ENCODE measurements around the gene ABHD17C. TPM values are rescaled to one million over a fixed set of nuclear protein-coding genes. Genes with fewer than 3 reads are reported as not detected.
"Not testable (repeated sequence)": the region's sequence is repeated elsewhere in the genome, so short reads cannot be mapped to it uniquely, and the experiment has no call there.

The ABHD17C gene
- 4.7 and 7.4 TPM in 2 replicates for total RNA-seq

DNA sequence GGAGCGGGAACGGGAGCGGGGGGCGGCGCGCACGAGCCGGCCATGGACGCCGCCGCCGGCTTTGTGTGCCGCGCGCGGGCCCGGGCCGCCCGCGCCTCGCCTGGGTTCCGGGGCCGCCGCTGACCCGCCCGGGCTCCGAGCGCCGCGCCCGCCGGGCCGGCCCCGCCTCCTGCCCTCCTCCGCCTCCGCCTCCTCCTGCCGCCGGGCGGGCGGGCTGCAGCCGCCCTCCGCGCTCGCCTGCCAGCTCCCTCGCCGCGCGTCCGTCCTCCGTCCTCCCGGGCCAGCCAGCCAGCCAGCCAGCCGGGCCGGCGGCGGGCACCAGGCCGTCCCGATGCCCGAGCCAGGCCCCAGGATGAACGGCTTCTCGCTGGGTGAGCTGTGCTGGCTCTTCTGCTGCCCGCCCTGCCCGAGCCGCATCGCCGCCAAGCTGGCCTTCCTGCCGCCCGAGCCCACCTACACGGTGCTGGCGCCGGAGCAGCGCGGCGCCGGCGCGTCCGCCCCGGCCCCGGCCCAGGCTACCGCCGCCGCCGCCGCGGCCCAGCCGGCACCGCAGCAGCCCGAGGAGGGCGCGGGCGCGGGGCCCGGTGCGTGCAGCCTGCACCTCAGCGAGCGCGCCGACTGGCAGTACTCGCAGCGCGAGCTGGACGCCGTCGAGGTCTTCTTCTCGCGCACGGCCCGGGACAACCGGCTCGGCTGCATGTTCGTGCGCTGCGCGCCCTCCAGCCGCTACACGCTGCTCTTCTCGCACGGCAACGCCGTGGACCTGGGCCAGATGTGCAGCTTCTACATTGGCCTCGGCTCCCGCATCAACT lies at the start of gene ABHD17C:
TSS of gene ABHD17C (plus strand) at position 212 of the 812 bp plus-strand sequence. CDS start at position 332, 120 bp downstream.
- DNase-seq (ENCODE audit: low read depth): no peak

DNA sequence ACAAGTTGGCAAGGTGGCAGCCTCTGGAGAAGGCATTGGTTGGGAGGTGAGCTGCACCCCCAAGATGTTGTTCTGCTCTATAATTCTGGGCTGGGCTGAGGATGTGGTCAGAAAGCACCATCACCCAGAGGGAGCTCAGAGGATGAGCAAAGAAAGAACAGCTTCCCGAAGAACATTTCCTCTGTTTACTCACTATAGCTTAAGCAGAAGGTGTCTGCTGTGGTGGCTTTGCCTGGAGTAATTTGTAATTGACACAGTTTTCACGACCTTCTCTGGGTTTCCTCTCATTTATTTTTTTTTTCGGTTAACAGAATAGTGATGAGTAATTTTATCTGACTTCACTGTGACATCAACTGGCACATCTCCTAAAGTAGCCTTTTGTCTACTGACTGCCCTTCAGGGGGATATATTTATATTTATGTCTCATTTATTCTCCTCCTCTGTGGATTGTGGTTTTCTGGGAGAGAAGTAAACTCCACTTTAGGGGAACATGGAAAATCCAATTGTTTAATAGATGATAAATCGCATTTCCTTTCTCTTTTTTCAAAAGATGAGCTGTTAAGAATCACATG lies 49.5 kb upstream of the ABHD17C start:
- no peak for DNase-seq (ENCODE audit: low read depth)

DNA sequence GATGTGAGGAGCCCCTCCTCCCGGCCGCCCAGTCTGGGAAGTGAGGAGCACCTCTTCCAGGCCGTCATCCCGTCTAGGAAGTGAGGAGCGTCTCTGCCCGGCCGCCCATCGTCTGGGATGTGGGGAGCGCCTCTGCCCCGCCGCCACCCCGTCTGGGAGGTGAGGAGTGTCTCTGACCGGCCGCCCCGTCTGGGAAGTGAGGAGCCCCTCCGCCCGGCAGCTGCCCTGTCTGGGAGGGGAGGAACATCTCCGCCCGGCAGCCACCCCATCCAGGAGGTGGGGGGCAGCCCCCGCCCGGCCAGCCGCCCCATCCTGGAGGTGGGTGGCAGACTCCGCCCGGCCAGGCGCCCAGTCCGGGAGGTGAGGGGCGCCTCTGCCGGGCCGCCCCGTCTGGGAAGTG lies 47.7 kb upstream of the ABHD17C start:
- DNase-seq (ENCODE audit: low read depth): not testable (repeated sequence)

DNA sequence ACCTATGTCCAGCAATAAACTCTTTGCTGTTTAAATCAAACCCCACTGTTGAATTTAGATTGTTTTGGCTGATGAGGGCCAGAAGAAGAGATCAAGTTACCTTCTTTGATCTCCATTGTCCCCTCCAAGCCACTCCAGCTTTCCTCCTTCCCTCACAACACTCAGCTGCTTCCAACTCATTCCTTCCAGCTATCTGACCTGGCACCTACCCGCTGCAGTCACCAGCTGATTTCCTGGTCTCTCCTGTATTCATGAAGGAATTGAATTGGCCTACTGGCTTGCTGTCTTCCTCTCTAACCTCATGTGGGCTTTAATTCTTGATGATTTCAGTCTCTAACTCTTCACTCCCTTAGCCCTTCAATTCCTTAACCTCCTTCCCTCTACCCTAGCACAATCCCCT lies 40.8 kb upstream of the ABHD17C start:
- no peak for DNase-seq (ENCODE audit: low read depth)

DNA sequence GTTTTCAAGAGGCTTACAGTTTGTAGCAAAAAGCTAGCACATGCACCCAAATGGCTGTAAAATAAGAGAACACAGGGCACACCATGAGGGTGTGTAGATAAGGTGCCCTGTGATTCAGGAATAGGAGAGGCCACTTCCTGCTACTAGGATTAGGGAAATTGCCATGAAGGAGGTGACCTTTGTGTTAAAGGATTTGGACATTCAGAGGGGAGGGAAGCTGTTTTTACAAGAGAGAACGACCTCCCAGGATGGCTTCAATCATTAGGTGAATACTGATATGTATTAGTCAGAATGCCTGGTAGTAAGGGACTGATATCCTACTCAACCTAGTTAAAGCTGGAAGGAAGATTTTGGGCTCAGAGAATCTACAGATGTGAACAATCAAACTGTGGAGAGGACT lies 35.7 kb upstream of the ABHD17C start:
- DNase-seq (ENCODE audit: low read depth): no peak

DNA sequence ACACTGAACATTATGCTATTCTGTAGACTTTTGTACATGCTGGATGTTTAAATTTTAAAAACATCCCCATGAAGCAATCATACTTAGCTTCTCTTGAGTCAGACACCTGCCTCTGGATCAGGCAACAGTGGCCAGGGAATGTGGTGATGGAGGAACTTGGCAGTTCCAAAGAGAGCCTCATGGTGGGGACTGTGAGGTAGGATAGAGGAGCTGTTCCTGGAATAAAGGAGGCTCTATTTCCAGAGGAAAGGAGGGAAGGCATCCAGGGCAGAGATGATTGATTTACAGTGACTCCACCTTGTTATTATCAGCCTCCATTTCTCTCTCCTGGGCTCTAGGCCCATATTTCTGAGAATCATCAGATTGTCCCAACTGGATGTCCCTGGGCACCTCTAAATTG lies 35.0 kb upstream of the ABHD17C start:
- peak; percentile 41 for DNase-seq (ENCODE audit: low read depth)

DNA sequence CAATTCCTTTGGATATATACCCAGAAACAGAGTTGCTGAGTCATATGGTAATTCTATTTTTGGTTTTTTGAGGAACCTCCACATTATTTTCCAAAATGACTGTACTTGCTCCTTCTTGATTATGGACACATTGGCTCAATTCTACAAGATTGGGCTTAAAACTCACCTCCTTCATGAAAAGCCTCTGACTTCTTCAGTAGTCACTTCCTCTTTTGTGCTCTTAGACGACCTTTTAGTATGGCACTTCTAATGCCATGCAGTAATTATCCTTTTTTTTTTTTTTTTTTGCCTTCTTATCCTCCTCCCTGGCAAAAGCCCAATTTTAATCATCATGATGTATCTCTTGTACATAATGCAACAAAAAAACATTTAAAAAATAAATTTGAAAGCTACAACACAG lies 33.0 kb upstream of the ABHD17C start:
- no peak for DNase-seq (ENCODE audit: low read depth)

DNA sequence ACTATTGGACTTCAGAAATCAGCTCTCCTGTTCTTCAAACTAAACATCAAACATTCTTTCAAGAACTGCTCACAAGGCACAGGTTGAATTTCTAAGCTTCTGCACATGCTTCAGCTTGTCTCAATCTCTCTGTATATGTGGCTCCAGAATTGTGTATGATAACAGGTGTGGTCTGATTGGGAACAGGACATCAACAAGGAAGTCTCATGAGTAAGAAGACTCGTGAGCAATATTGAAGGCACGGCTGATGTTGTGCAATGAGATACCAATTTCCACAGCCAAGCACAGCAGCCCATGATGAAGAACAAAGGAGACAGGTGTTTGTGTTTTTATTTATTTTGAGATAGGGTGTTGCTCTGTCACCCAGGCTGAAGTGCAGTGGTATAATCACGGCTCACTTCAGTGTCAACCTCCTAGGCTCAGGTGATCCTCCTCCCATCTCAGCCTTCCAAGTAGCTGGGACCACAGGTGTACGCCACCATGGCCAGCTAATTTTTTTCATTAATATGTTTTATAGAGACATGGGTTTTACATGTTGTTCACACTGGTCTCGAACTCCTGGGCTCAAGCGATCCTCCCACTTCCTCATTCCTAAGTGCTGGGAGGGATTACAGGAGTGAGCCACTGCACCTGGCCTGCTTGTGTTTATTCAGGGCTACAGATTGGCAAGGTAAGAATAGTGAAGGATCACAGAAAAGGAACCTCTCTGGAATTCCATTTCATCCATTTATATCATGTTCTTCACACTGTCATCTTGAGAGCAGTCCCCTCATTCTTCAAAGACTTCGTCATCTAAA lies 32.2 kb upstream of the ABHD17C start:
- peak; percentile 7 for DNase-seq (ENCODE audit: low read depth)

DNA sequence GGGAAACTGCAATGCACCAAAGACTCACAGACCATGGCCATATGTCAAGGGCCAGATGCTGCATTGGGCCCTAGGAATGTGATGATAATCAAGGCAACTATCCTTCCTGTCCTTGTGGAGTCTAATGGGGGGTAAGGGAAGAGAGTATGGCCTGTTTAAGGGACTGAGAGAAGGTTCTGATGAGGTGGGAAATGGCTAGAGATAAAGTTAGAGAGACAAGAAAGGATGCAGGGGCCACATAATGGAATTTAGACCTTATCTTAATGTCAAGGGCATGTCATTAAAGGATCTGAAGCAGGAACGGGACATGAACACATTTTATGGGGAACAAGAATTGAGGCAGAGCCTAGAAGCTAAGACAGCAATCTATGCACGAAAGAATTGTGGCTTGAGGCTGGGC lies 30.0 kb upstream of the ABHD17C start:
- DNase-seq (ENCODE audit: low read depth): no peak

DNA sequence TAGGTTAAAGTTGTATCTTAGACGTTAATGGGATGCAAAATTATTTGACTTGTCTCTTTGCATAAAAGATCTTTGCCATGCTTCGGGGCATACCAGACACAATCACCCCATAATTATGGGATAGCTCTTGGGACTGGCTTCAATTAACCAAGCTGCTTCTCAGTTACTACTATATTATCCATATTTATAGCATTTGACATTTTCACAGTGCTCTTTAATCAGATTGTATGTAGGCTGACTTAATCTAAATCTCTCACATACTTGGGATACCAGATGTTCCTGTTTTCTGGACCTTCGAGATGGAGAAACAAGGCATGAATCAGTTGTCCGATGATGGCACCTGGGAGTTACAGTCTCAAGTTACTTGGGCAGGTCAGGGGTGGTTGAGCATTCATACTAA lies 27.2 kb upstream of the ABHD17C start:
- DNase-seq (ENCODE audit: low read depth): no peak

DNA sequence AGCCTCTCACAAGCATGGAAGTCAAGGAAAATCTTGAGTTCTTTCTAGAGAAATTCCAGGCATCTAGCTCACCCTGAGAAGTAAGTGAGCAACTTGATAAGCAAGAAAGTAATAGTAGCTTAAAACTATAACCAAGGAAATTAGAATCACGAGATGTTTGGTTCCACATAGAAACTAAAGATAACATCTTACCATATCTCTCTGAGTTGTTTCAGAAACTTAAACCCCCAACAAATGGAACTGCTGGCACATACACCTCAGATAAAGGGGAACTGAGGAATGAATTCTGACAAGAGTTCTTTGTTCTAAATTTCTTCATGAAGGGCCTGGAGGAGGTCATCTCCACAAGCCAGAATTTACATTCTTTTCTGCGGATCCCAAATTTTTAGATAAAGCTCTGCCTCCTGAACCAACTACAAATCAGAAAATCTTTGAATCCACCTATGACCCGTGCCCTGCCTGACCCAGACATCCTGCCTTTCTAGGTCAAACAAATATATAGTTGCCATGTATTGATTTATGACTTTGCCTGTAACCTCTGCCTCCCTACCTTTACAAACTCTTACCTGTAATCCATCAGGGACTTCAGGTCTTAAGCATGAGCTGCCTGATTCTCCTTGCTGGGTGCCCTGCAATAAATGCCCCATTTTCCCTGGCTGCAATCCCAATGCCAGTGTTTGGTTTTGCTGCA lies 26.4 kb upstream of the ABHD17C start:
- DNase-seq (ENCODE audit: low read depth): no peak

DNA sequence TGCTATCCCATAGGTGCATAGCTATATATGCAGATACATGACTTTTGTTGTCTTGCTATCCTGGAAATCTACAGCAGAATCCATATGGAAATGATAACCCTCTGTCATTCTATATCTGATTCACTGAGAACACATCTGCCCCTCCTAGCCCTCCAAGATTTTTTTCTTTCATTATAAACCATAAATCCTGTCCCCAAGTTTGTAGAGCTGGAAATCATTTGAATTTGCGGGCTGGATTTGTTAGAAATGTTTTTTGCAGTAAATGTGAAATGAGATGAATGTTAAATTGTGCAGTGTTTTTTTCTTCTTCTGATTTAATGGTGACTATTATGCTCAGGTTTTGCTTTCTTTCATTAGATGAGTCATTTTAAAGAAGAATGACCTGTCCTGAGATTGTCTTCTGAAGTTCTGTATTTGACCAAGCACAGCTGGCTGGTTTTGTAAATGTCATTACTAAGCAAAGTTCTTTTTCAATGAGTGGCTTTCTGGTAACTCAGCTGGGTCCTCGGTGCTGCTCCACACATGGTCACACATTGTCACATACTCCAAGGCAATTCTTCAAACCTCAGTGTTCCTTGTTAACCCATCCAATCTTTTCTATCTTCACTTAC lies 25.3 kb upstream of the ABHD17C start:
- peak; percentile 27 for DNase-seq (ENCODE audit: low read depth)

DNA sequence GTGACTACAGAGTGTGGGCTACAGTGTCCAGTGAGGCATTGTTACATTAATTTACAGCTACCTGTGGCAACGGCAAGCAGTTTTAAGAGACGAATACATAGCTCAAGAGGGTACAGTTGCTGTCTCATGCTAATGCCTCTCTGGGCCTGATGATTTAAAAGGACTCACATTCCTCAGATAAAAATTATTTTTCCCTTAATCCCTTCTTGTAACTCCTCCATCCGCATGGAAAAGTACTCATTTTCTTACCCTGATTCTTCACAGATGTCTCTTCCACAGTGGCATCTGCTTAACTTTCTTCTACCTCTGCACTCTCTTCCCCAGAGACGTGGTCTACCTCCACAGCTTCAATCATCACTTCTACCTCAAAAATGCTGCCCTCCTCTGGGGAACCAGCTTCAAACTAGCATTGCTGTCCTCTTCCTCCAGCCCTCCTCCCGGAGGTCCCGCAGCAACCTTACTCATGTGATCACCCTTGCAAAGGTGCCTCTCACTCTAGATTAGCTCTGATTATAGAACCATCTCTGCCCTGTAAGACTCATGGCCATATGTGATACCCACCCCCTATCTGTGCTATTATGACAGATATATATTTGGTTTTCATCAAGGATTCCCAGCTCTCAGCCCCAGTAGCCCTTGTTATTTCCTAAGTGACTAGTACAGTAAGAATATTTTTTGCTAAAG lies 21.4 kb upstream of the ABHD17C start:
- DNase-seq (ENCODE audit: low read depth): no peak

DNA sequence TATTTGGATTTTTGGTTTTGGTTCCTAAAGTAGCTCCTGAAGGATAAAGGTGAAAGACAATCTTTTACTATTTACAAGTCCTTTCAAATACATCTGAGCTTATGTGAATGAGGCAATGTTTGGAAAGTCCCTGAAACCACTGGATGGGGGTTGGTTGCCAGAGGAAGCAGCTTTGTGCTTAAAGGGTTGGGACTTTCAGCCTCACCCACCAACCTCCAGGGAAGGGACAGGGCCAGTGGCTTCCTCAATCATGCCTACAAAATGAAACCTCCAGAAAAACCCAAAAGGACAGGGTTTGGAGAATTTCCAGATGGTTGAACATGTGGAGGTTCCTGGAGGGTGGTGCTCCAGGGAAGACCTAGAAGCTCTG lies 20.9 kb upstream of the ABHD17C start:
- DNase-seq (ENCODE audit: low read depth): no peak

DNA sequence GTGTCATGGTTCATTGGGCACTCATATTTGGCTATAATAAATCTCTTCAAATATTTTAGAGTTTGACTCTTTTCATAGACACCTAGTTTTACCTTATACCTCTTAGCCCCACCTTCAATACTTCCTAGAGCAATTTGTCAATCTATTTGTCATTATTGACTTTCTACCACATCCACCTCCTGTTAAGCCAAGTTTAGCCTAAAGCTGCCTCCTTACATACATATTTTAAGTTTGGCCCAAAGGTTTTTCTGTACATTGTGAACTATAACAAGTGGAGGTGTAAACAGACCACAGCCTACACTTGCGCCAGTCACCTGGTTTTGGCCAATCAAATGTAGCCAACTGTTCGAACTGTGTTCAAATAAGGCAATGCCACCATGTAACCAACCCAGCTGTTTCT lies 18.1 kb upstream of the ABHD17C start:
- DNase-seq (ENCODE audit: low read depth): no peak

DNA sequence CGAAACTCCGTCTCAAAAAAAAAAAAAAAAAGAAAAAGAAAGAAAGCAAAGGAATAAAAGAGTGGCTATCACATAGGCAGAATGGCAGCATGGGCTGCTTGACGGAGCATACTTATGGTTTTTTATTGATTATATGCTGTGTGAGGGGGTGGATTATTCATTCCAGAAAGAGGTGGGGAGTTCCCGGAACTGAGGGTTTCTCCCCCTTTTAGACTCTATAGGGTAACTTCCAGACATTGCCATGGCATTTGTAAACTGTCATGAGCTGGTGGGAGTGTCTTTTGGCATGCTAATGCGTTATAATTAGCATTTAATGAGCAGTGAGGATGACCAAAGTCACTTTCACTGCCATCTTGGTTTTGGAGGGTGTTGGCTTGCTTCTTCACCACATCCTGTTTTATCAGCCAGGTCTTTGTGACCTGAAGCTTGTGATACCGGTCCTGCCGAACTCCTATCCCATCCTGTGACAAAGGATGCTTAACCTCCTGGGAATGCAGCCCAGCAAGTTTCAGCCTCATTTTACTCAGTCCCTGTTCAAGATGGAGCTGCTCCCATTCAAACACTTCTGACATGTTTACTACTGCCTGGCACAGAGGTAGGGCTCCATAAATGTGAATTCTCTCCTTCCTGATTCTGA lies 15.8 kb upstream of the ABHD17C start:
- no peak for DNase-seq (ENCODE audit: low read depth)

DNA sequence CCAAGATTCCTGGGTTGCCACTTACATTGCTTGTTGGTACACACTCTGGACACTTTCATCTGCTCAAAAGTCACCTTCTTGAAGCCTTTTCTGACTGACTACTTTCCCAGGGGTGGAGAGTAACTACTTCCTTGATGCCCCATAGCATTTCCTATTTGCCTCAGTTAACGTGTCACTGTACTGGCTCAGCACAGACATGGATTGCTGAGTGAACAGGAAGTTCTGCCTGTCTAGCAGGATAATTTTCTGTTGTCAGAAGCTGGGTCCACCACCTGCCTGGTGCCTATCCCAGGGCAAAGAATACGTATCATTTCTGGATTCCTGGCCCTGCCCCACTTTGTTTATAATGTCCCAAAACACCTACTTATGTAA lies 15.3 kb upstream of the ABHD17C start:
- DNase-seq (ENCODE audit: low read depth): no peak

DNA sequence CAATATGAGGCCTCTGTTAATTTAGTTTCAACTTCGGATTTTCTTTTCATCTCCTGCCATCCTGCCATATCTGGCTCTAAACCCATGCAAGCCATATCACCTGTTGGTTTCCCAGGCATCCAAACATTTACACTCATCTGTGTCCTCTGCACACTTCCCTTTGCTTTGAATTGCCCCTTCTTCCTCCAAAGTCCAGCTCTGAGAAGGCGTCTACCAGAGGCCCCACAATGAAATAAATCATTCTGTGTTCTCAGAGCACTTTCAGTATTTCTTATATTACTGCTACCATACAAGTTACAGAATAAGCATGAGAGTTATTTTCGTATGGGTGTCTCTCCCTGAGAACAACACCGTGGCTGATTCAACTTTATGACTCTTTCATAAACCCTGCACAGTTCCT lies 12.9 kb upstream of the ABHD17C start:
- DNase-seq (ENCODE audit: low read depth): no peak

DNA sequence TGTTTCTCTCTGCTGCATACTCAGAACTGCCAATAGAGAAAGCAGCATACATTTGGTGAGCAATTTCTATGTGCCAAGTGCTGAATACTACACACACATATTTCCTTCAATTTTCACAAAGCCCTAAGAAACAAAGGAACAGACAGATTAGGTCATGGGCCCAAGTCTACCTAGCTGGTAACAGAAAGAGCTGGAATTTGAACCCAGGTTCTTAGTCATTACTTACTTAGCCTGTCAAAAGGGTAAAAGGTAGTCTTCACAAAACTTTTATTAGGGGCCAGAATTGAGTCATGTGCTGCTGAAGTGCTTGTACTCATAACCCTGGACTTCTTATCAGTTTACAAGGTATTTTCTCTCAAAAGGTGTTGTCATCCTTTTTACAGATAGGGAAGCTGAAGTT lies 10.4 kb upstream of the ABHD17C start:
- DNase-seq (ENCODE audit: low read depth): no peak

DNA sequence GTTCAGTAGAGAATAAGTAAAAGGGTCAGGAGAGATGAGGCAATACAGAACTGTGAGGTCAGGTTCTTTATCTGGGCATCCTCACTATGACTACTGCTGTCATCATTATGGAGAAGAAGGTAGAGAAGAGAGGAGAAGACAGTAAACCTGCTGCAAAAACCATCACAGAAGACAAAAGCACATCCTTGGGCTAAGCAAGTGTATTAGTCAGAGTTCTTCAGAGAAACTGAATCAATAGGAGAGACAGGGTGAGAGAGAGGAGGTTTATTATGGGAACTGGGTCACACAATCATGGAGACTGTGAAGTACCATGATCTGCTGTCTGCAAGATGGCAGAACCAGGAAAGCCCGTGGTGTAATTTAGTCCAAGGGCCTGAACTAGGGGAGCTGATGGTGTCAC lies 9.5 kb upstream of the ABHD17C start:
- no peak for DNase-seq (ENCODE audit: low read depth)

DNA sequence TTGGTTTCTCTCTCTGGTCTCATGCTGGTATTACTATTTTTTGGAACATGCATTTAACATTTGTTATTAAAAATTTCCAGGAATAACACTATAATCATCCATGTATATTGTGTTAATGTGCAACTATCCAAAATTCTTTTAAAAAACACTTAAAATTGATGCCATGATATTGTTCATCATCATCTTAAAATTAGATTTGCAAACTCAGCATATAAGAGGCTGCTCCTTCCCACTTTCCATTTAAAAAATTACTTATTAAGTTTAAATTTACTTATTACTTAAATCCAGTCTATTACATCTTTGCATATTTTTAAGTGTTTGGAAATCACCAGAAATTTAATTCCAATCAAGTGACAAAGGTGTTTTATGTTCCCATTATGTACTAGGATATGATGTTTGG lies 5.8 kb upstream of the ABHD17C start:
- DNase-seq (ENCODE audit: low read depth): no peak
